ENCODE results near the gene CELSR1. TPM values are rescaled to one million over a fixed set of nuclear protein-coding genes. Genes with fewer than 3 reads are reported as not detected.

CELSR1 gene
- total RNA-seq, 1 donor from 2014 or later, result 0.41 TPM

GRCh38 chr22:46381142-46381541, 156.3 kb downstream of the CELSR1 start:
- intact Hi-C loops (cut with micrococcal nuclease), result no loop called here

- intact Hi-C loops (cut with micrococcal nuclease), result no loop called here
These were observed 156.8 kb downstream of the CELSR1 start for GRCh38 chr22:46380581-46380980.

- intact Hi-C loops (cut with micrococcal nuclease), result no loop called here
These were observed 157.4 kb downstream of the CELSR1 start for GRCh38 chr22:46380069-46380468.

- intact Hi-C loops (cut with micrococcal nuclease), result no loop called here
These were observed 158.1 kb downstream of the CELSR1 start for GRCh38 chr22:46379066-46379930.

GRCh38 chr22:46378426-46379065, 158.9 kb downstream of the CELSR1 start:
- intact Hi-C loops (cut with micrococcal nuclease), result no loop called here

GRCh38 chr22:46377525-46378425, 159.6 kb downstream of the CELSR1 start:
- intact Hi-C loops (cut with micrococcal nuclease), result no loop called here

GRCh38 chr22:46376908-46377524, 160.4 kb downstream of the CELSR1 start:
- intact Hi-C loops (cut with micrococcal nuclease), result no loop called here

- intact Hi-C loops (cut with micrococcal nuclease), result no loop called here
These were observed 161.3 kb downstream of the CELSR1 start for GRCh38 chr22:46376111-46376510.

- intact Hi-C loops (cut with micrococcal nuclease), result no loop called here
These were observed 162.6 kb downstream of the CELSR1 start for GRCh38 chr22:46374663-46375474.

- intact Hi-C loops (cut with micrococcal nuclease), result no loop called here
These were observed 163.3 kb downstream of the CELSR1 start for GRCh38 chr22:46373921-46374662.

GRCh38 chr22:46373159-46373558, 164.3 kb downstream of the CELSR1 start:
- intact Hi-C loops (cut with micrococcal nuclease), result no loop called here

GRCh38 chr22:46372686-46373085, 164.7 kb downstream of the CELSR1 start:
- intact Hi-C loops (cut with micrococcal nuclease), result no loop called here

- intact Hi-C loops (cut with micrococcal nuclease), result no loop called here
These were observed 165.7 kb downstream of the CELSR1 start for GRCh38 chr22:46371623-46372226.

GRCh38 chr22:46370584-46371291, 166.7 kb downstream of the CELSR1 start:
- intact Hi-C loops (cut with micrococcal nuclease), result no loop called here

GRCh38 chr22:46369716-46370583, 167.5 kb downstream of the CELSR1 start:
- intact Hi-C loops (cut with micrococcal nuclease), result no loop called here

- intact Hi-C loops (cut with micrococcal nuclease), result no loop called here
These were observed 168.3 kb downstream of the CELSR1 start for GRCh38 chr22:46368871-46369715.

- intact Hi-C loops (cut with micrococcal nuclease), result no loop called here
These were observed 169.0 kb downstream of the CELSR1 start for GRCh38 chr22:46368422-46368821.
